ENCODE measurements around the gene USP30. TPM values are rescaled to one million over a fixed set of nuclear protein-coding genes. Genes with fewer than 3 reads are reported as not detected.
"Not testable (repeated sequence)": the region's sequence is repeated elsewhere in the genome, so short reads cannot be mapped to it uniquely, and the experiment has no call there.

USP30 gene
- total RNA-seq, 2 experiments from 2014 or later: 9.2 to 14.5 TPM

GRCh38 chr12:109027767-109028166, 24.6 kb upstream of the USP30 start:
- ChIA-PET POLR2A (no interaction called here), CTCF (no interaction called here)
- H3K4me3 Mint-ChIP-seq: no peak overlapping the region
- H3K36me3 Mint-ChIP-seq (ENCODE audit: low read depth): no peaks in the 10 kb centered on the region
- no peaks in the 10 kb centered on the region for H3K4me1 Mint-ChIP-seq
- peaks cover 13% of the 10 kb centered on the region for H3K27me3 Mint-ChIP-seq
- no peak overlapping the region for H3K27ac Mint-ChIP-seq
- intact Hi-C loops (cut with DNase I, micrococcal nuclease): no loop called here
- DNase-seq: no peak
- no peaks in the 10 kb centered on the region for H3K9me3 Mint-ChIP-seq (ENCODE audit: low read depth)
- no peak for ATAC-seq

- POLR2A ChIA-PET; intact Hi-C loops (cut with DNase I, micrococcal nuclease); ATAC-seq; H3K4me1 Mint-ChIP-seq; H3K4me3 Mint-ChIP-seq; H3K9me3 Mint-ChIP-seq (ENCODE audit: low read depth); H3K27ac Mint-ChIP-seq; DNase-seq; H3K36me3 Mint-ChIP-seq (ENCODE audit: low read depth): not testable (repeated sequence)
- peaks cover 13% of the 10 kb centered on the region for H3K27me3 Mint-ChIP-seq
- CTCF ChIA-PET: interaction anchor here (0.6 kb wide), 1 partner anchor 470 kb away, joined by 3 read pairs; no protein-coding TSS in a partner anchor
These were observed 23.8 kb upstream of the USP30 start for GRCh38 chr12:109028624-109029023.

GRCh38 chr12:109029411-109029810, 23.0 kb upstream of the USP30 start:
- Mint-ChIP-seq H3K4me1 (no peaks in the 10 kb centered on the region), H3K27me3 (peaks cover 13% of the 10 kb centered on the region), H3K4me3 (no peak overlapping the region), H3K27ac (no peak overlapping the region), H3K9me3 (ENCODE audit: low read depth) (no peaks in the 10 kb centered on the region), H3K36me3 (ENCODE audit: low read depth) (no peaks in the 10 kb centered on the region)
- intact Hi-C loops (cut with DNase I, micrococcal nuclease): no loop called here
- DNase-seq (no peak), ATAC-seq (no peak)
- ChIA-PET CTCF (interaction anchor here (0.8 kb wide), 1 partner anchor 133 kb away, joined by 4 read pairs; no protein-coding TSS in a partner anchor), POLR2A (no interaction called here)

GRCh38 chr12:109033239-109034196, 18.9 kb upstream of the USP30 start:
- POLR2A ChIA-PET: no interaction called here
- ATAC-seq (no peak), DNase-seq (no peak)
- Mint-ChIP-seq H3K4me1 (no peaks in the 10 kb centered on the region), H3K9me3 (ENCODE audit: low read depth) (peaks cover 13% of the 10 kb centered on the region), H3K36me3 (ENCODE audit: low read depth) (peaks cover 4% of the 10 kb centered on the region), H3K4me3 (no peak overlapping the region), H3K27ac (no peak overlapping the region), H3K27me3 (peaks cover 15% of the 10 kb centered on the region)
- intact Hi-C loops (cut with DNase I, micrococcal nuclease): no loop called here
- CTCF ChIA-PET: interaction anchor here (0.6 to 0.7 kb wide), 3 partner anchors 30 to 395 kb away, joined by 3 to 4 read pairs (median 3); no protein-coding TSS in a partner anchor

- H3K4me1 Mint-ChIP-seq: no peaks in the 10 kb centered on the region
- peaks cover 13% of the 10 kb centered on the region for H3K9me3 Mint-ChIP-seq (ENCODE audit: low read depth)
- intact Hi-C loops (cut with DNase I, micrococcal nuclease): no loop called here
- H3K36me3 Mint-ChIP-seq (ENCODE audit: low read depth): peaks cover 4% of the 10 kb centered on the region
- DNase-seq: no peak
- ChIA-PET POLR2A (no interaction called here), CTCF (interaction anchor here (0.7 kb wide), 1 partner anchor 25 kb away, joined by 3 read pairs; no protein-coding TSS in a partner anchor)
- peaks cover 6% of the 10 kb centered on the region for H3K27me3 Mint-ChIP-seq
- ATAC-seq: no peak
- H3K4me3 Mint-ChIP-seq: no peak overlapping the region
- H3K27ac Mint-ChIP-seq: no peak overlapping the region
These were observed 15.4 kb upstream of the USP30 start for GRCh38 chr12:109036975-109037374.

- H3K9me3 Mint-ChIP-seq (ENCODE audit: low read depth): no peaks in the 10 kb centered on the region
- POLR2A ChIA-PET: no interaction called here
- no peak overlapping the region for H3K27ac Mint-ChIP-seq
- DNase-seq (no peak), ATAC-seq (no peak)
- peaks cover 15% of the 10 kb centered on the region for H3K27me3 Mint-ChIP-seq
- no peaks in the 10 kb centered on the region for H3K4me1 Mint-ChIP-seq
- intact Hi-C loops (cut with DNase I, micrococcal nuclease): no loop called here
- CTCF ChIA-PET: no interaction called here
- H3K4me3 Mint-ChIP-seq: no peak overlapping the region
- H3K36me3 Mint-ChIP-seq (ENCODE audit: low read depth): no peaks in the 10 kb centered on the region
These were observed 8.1 kb upstream of the USP30 start for GRCh38 chr12:109044241-109044640.

- peaks cover 3% of the 10 kb centered on the region for H3K36me3 Mint-ChIP-seq (ENCODE audit: low read depth)
- intact Hi-C loops (cut with DNase I, micrococcal nuclease): no loop called here
- ATAC-seq (no peak), DNase-seq (no peak)
- CTCF ChIA-PET: interaction anchor here (0.7 to 0.8 kb wide), 2 partner anchors 585 to 800 kb away, joined by 3 read pairs; no protein-coding TSS in a partner anchor
- H3K4me3 Mint-ChIP-seq: no peak overlapping the region
- H3K4me1 Mint-ChIP-seq: peaks cover 6% of the 10 kb centered on the region
- H3K27ac Mint-ChIP-seq: no peak overlapping the region
- POLR2A ChIA-PET: no interaction called here
- H3K9me3 Mint-ChIP-seq (ENCODE audit: low read depth): no peaks in the 10 kb centered on the region
- peaks cover 12% of the 10 kb centered on the region for H3K27me3 Mint-ChIP-seq
These were observed 5.1 kb upstream of the USP30 start for GRCh38 chr12:109047081-109047805.

GRCh38 chr12:109048706-109049105, 3.7 kb upstream of the USP30 start:
- H3K27ac Mint-ChIP-seq; intact Hi-C loops (cut with DNase I, micrococcal nuclease); H3K36me3 Mint-ChIP-seq (ENCODE audit: low read depth); H3K27me3 Mint-ChIP-seq; DNase-seq; ATAC-seq; POLR2A ChIA-PET; H3K4me1 Mint-ChIP-seq; CTCF ChIA-PET; H3K4me3 Mint-ChIP-seq; H3K9me3 Mint-ChIP-seq (ENCODE audit: low read depth): not testable (repeated sequence)

- POLR2A ChIA-PET; H3K27ac Mint-ChIP-seq; H3K36me3 Mint-ChIP-seq (ENCODE audit: low read depth); ATAC-seq; H3K4me1 Mint-ChIP-seq; DNase-seq; H3K27me3 Mint-ChIP-seq; H3K9me3 Mint-ChIP-seq (ENCODE audit: low read depth); CTCF ChIA-PET; H3K4me3 Mint-ChIP-seq: not testable (repeated sequence)
- intact Hi-C loops (cut with DNase I, micrococcal nuclease): loop anchor here in 1 of 2 experiments (5.0 kb wide), 1 partner anchor 487 kb away; the partner anchor contains the start of genes ISCU and SART3
These were observed 2.6 kb upstream of the USP30 start for GRCh38 chr12:109049794-109050193.

- DNase-seq (no peak), ATAC-seq (no peak)
- peaks cover 6% of the 10 kb centered on the region for H3K4me1 Mint-ChIP-seq
- no peaks in the 10 kb centered on the region for H3K9me3 Mint-ChIP-seq (ENCODE audit: low read depth)
- peaks cover 5% of the 10 kb centered on the region for H3K36me3 Mint-ChIP-seq (ENCODE audit: low read depth)
- ChIA-PET CTCF (interaction anchor here (0.8 to 2.6 kb wide), 5 partner anchors 40 to 376 kb away, joined by 3 to 14 read pairs (median 4); partner anchors contain the start of gene ALKBH2), POLR2A (interaction anchor here (0.7 kb wide), 1 partner anchor 17 kb away, joined by 3 read pairs; no protein-coding TSS in a partner anchor)
- intact Hi-C loops (cut with DNase I, micrococcal nuclease): loop anchor here (1.0 to 5.0 kb wide), 13 partner anchors 41 to 1367 kb away; partner anchors contain the start of genes ALKBH2 (in 2 of the 2), ISCU (in 2 of the 2), CORO1C (in 1 of the 2) and FICD (in 1 of the 2)
- H3K27me3 Mint-ChIP-seq: no peaks in the 10 kb centered on the region
- H3K4me3 Mint-ChIP-seq: peak overlapping the region; percentile 86
- peak overlapping the region; percentile 85 for H3K27ac Mint-ChIP-seq
These were observed 321 bp upstream of the USP30 start for GRCh38 chr12:109052097-109052413.

- H3K27ac Mint-ChIP-seq: peak overlapping the region; percentile 97
- ATAC-seq: peak; percentile 87
- no peaks in the 10 kb centered on the region for H3K9me3 Mint-ChIP-seq (ENCODE audit: low read depth)
- no peaks in the 10 kb centered on the region for H3K27me3 Mint-ChIP-seq
- H3K4me1 Mint-ChIP-seq: peaks cover 6% of the 10 kb centered on the region
- H3K36me3 Mint-ChIP-seq (ENCODE audit: low read depth): peaks cover 10% of the 10 kb centered on the region
- POLR2A ChIA-PET: interaction anchor here (1.2 kb wide), 1 partner anchor 40 kb away, joined by 4 read pairs; the partner anchor contains the start of gene ALKBH2
- DNase-seq: peak; percentile 52
- H3K4me3 Mint-ChIP-seq: peak overlapping the region; percentile 86
- CTCF ChIA-PET: interaction anchor here (0.8 to 2.6 kb wide), 5 partner anchors 16 to 42 kb away, joined by 3 to 12 read pairs (median 5); partner anchors contain the start of gene ALKBH2
- intact Hi-C loops (cut with DNase I, micrococcal nuclease): loop anchor here (1.0 to 5.0 kb wide), 9 partner anchors 196 to 1369 kb away; partner anchors contain the start of genes CORO1C (in 1 of the 2), FICD (in 1 of the 2), ISCU (in 1 of the 2) and MMAB (in 1 of the 2)
These were observed 1.2 kb downstream of the USP30 start for GRCh38 chr12:109053382-109054123.
